KOPT-K1 (cell line): Measurements from ENCODE around the gene GPN3.
"Not testable (repeated sequence)": the region's sequence is repeated elsewhere in the genome, so short reads cannot be mapped to it uniquely, and the experiment has no call there.

Experiments used
- H3K27ac ChIP-seq: fragments of 200-600 bp; sonication (generic); 2 replicates; pipeline ENCODE4 v1.5.1; 2016; ENCODE audit warnings: antibody characterized with exemption, mild to moderate bottlenecking, low read depth, low read length; ENCODE audit not compliant: poor library complexity, severe bottlenecking
- H3K36me3 ChIP-seq: fragments of 200-600 bp; sonication (generic); 2 replicates; pipeline ENCODE4 v1.5.1; 2017; ENCODE audit warnings: antibody characterized with exemption, mild to moderate bottlenecking, low read length, moderate library complexity; ENCODE audit not compliant: insufficient read depth
- H3K9me3 ChIP-seq: fragments of 200-600 bp; sonication (generic); 2 replicates; pipeline ENCODE4 v1.5.1; 2017; ENCODE audit warnings: antibody characterized with exemption, low read length, mild to moderate bottlenecking; ENCODE audit not compliant: insufficient read depth, poor library complexity, severe bottlenecking

Gene GPN3

DNA sequence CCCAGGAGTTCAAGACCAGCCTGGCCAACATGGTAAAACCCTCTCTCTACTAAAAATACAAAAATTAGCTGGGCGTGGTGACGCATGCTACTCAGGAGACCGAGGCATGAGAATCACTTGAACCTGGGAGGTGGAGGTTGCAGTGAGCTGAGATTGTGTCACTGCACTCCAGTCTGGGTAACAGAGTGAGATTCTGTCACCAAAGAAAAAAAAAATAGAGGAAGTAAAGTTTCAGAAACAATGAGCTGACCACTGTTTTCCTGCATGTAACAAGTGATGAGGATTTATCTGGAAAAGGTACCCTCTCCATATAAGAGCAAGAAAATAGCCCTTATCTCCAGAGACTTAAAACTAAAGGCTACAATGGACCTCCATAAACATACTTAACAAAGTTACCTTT lies 50.9 kb downstream of the GPN3 start:
- H3K27ac ChIP-seq, H3K9me3 ChIP-seq: not testable (repeated sequence)

DNA sequence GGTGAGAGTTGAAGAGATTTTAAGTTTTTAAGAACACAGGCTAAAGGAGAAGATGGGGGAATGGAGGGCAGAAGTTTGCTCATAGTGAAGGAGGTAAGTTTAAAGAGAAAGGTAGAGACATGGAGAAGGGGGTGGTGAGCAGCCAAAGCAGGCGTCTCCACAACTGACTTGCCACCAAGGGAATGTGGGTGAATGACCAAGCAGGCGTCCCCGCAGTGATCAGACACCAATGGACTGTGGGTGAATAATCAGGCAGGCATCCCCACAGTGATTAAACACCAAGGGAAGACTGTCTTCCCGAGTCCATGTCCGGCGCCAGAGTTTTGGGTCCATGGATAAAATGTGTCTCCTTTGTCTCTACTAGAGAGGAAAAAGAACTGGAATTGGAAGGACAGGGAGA lies 58.0 kb downstream of the GPN3 start:
- H3K36me3 ChIP-seq, result not testable (repeated sequence)

More for the DNA sequence above, 50.9 kb downstream of the GPN3 start:
- H3K36me3 ChIP-seq, result not testable (repeated sequence)

DNA sequence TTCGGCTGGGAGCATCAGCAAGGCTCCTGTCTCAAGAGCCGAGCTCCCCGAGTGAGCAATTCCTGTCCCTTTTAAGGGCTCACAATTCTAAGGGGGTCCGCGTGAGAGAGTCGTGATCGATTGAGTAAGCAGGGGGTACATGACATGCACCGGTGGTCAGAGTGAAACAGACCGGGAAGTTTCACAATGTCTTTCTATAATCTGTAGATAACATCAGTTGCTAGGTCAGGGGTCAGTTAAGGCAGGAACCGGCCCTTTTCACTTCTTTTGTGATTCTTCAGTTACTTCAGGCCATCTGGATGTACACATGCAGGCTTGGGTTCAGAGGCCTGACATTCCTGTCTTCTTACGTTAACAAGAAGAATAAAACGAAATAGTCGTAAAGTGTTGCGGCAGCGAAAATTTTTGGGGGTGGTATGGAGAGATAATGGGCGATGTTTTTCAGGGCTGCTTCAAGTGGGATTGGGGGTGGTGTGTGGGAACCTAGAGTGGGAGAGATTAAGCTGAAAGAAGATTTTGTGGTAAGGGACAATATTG lies 62.9 kb downstream of the GPN3 start:
- H3K9me3 ChIP-seq, H3K27ac ChIP-seq: not testable (repeated sequence)
- H3K36me3 ChIP-seq, result peaks cover 16% of the 10 kb centered on the region

More for the DNA sequence above, 58.0 kb downstream of the GPN3 start:
- not testable (repeated sequence) for H3K9me3 ChIP-seq, H3K27ac ChIP-seq

DNA sequence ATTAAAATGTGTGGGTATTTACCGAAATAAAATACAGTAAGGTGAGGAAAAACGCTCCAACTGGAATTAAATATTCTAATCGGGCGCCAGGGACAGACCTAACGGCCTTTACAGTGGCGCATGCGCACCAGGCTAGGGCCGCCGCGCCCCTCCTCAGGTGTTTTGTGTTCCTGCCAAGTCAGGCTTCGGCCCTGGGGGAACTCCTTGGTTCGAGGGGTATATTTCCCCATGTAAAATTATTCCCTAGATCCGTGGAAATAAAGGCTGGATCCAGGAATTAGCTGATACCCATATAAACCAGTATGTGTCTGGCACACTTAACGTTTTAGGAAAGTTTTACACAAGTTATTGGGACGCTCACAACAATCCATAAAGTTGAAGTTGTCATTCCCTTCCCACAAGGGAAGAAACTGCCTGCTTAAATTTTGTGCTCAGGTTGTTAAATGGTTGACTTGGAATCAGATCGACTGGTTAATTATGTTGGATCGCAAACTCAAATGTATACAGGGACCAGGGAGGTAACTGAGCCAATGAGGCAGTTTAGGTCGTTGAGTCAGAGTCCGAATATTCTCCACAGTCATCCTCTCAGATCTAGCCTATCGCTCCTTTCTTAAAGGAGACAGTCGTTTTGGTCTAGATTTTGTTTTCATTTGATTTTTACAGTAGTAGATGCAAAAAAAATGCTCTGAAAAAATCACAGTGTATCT lies 63.9 kb downstream of the GPN3 start:
- no peaks in the 10 kb centered on the region for H3K9me3 ChIP-seq
- H3K27ac ChIP-seq, result peak overlapping the region; percentile 98

DNA sequence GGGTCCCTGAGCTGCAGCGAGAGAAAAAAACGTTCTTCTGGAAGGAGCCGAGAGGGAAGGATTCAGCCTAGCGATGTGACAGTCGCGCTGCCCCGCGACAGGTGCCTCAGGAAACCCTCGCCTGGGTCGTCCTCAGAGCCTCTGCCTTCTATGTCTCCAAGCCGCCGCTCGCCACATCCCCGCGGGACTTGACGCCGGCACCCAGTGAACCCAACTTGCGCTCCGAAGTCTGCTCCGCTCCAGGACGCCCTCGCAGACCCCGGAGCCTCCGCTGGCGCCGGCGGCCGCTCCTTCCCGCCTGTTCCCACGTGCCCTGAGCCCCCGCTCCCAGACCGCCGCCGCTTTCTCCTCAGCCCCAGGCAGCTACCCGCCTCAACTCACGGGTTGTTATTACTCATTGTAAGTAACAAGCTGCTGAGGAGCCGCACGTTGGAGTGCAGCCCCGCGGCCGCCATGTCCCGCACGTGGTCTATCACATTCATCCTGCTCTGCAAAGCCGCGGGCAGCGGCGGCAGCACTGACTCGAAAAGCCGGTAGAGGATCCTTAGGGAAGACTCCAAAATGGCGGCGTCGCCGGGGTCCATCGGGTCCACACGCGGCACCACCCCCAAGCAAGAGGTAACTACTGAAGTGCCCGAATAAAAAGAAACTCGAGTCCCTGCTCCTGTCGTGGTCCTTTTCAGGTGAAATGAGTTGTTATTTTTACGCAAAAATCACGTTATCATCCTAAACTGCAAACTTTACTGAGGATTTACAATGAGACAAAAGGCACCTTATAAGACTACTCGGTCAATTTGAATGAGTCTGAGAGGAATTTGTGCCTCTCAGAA lies 64.7 kb downstream of the GPN3 start, which contains the start of gene ANAPC7:
Gene ANAPC7 (minus strand): TSS at position 563 of the 830 bp plus-strand sequence. CDS start 81 bp downstream, at position 482.
- no peaks in the 10 kb centered on the region for H3K9me3 ChIP-seq
- H3K36me3 ChIP-seq, result peaks cover 34% of the 10 kb centered on the region
- H3K27ac ChIP-seq, result peak within 1 kb of the TSS; percentile 98

More for the DNA sequence above, 63.9 kb downstream of the GPN3 start:
- peaks cover 26% of the 10 kb centered on the region for H3K36me3 ChIP-seq
